ENCODE results near the gene TTC31. TPM values are rescaled to one million over a fixed set of nuclear protein-coding genes. Genes with fewer than 3 reads are reported as not detected.

The TTC31 gene
- total and polyA plus RNA-seq, 2 experiments from 2014 or later = 15.9 to 20.4 TPM

DNA sequence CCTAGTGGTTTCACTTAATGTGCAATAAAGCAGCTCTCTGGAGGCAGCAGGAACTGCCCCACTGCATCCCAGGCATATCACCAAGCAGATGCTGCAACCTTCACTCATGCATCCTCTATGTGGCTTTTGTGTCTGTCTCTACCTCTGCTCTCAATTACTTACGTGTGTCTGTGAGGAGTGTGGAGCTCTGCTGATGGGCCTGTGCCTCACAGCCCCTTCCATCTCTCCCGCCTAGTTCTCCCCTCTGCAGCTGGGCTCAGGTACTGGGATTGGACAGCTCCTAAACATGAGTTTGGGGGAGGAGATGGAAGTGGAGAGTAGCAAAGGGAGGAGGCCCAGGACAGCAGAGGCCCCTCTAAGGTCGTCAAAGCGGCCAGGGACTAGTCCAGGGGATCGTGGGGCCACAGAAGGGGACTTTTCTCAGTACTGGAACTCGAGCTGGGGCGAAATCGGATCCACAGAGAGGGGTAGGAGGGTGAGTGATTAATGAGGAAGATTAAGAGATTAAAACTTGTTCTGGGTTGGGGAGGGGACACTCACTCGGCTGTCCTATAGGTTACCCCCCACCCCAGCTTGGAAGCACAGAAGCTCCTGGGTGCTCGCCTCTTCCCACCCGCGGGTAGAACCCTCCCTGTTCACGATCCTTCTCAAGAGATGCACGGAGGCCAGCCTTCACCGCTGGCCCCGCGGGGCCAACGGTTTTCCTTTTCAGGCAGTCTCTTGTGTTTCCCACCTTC lies 18.6 kb downstream of the TTC31 start:
- no peaks in the 10 kb centered on the region for H3K27me3 ChIP-seq (replicated peaks; ENCODE audit: insufficient read depth)
- WGBS, 2 experiments (ENCODE audit: low coverage in 1 of 2, low lambda C conversion rate in 2 of 2, missing lambda C conversion rate in 2 of 2) = 83 to 84% methylated on average over 18 of the region's 18 CpGs

DNA sequence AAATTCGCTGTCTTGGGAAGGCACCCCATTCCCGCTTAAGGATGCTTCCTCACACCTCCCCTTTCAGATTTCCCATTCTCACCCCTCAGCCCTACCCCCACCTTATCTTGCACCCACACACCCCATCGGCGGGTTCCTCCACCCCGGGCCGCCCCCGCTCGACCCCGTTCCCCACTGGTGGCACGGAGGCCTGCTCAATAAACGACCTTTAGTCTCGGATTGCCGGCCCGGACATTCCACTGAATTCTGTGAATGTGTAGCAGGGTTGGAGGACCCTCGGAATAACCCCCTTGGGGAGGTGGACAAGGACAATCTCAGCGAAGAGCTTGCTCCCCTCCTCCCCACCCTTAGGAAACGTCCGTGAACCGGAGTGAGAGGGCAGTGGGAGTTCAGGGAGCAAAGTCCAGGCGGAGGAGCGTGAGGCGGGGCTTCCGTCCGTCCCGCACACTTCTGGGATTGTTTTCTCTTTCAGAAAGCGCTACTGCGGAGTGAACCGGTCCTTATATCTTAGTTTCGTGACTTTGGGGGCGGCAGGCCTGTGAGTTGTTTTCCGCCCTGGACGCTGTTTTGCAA lies 19.4 kb downstream of the TTC31 start:
- Histone ChIP-seq H3K4me1 (ENCODE audit: insufficient read depth) (peaks cover 33% of the 10 kb centered on the region), H2AFZ (peak overlapping the region; percentile 84), H3K27ac (no peak overlapping the region), H3K9ac (peak overlapping the region; percentile 74), H3K36me3 (ENCODE audit: low read depth) (no peaks in the 10 kb centered on the region), H3K9me2 (ENCODE audit: insufficient read depth) (no peaks in the 10 kb centered on the region), H3K4me3 (peak overlapping the region; percentile 76), H3K79me2 (ENCODE audit: insufficient read depth) (peaks cover 26% of the 10 kb centered on the region), H3K9me3 (ENCODE audit: low read depth) (no peaks in the 10 kb centered on the region), H3F3A (ENCODE audit: insufficient read depth) (peaks cover 18% of the 10 kb centered on the region), H3K27me3 (replicated peaks; ENCODE audit: insufficient read depth) (no peaks in the 10 kb centered on the region), H3K4me2 (ENCODE audit: unreplicated experiment) (peak overlapping the region; percentile 92), H4K20me1 (ENCODE audit: insufficient read depth) (no peaks in the 10 kb centered on the region)
- WGBS, 2 experiments (ENCODE audit: low coverage in 1 of 2, low lambda C conversion rate in 2 of 2, missing lambda C conversion rate in 2 of 2) = 32 to 35% methylated on average over 32 of the region's 32 CpGs
- no peak for TF ChIP-seq EZH2phosphoT487 (IDR thresholded peaks at IDR 0.05; ENCODE audit: insufficient read depth, low read depth)
- no peak for TF ChIP-seq EZH2 (IDR thresholded peaks at IDR 0.05; ENCODE audit: insufficient read depth, poor library complexity, severe bottlenecking)
- in situ Hi-C loops (cut with MboI) = loop anchor here (5.0 kb wide), 1 partner anchor 85 kb away; no protein-coding TSS in a partner anchor
- peak; percentile 39 for DNase-seq

More for the DNA sequence above, 18.6 kb downstream of the TTC31 start:
- Histone ChIP-seq H3F3A (ENCODE audit: insufficient read depth) (peaks cover 13% of the 10 kb centered on the region), H2AFZ (no peak overlapping the region), H3K36me3 (ENCODE audit: low read depth) (no peaks in the 10 kb centered on the region), H3K4me1 (ENCODE audit: insufficient read depth) (peaks cover 30% of the 10 kb centered on the region), H3K9ac (no peak overlapping the region), H3K9me3 (ENCODE audit: low read depth) (no peaks in the 10 kb centered on the region), H3K27ac (no peak overlapping the region), H3K79me2 (ENCODE audit: insufficient read depth) (peaks cover 20% of the 10 kb centered on the region), H3K4me2 (ENCODE audit: unreplicated experiment) (peak overlapping the region; percentile 92), H4K20me1 (ENCODE audit: insufficient read depth) (no peaks in the 10 kb centered on the region), H3K4me3 (peak overlapping the region; percentile 76; the same call in 1 of the 2 replicates), H3K9me2 (ENCODE audit: insufficient read depth) (no peaks in the 10 kb centered on the region)
- no peak for DNase-seq
- in situ Hi-C loops (cut with MboI) = loop anchor here (5.0 kb wide), 1 partner anchor 86 kb away; no protein-coding TSS in a partner anchor
- TF ChIP-seq EZH2phosphoT487 (IDR thresholded peaks at IDR 0.05; ENCODE audit: insufficient read depth, low read depth) = no peak

- Histone ChIP-seq H3K4me2 (ENCODE audit: unreplicated experiment) (peak overlapping the region; percentile 92), H3K9me3 (ENCODE audit: low read depth) (no peaks in the 10 kb centered on the region), H3K9ac (peak overlapping the region; percentile 74), H3K27ac (peak overlapping the region; percentile 56), H3K4me3 (peak overlapping the region; percentile 76), H3K4me1 (ENCODE audit: insufficient read depth) (peaks cover 33% of the 10 kb centered on the region), H4K20me1 (ENCODE audit: insufficient read depth) (no peaks in the 10 kb centered on the region), H3K79me2 (ENCODE audit: insufficient read depth) (peaks cover 26% of the 10 kb centered on the region), H3K36me3 (ENCODE audit: low read depth) (no peaks in the 10 kb centered on the region), H3K9me2 (ENCODE audit: insufficient read depth) (no peaks in the 10 kb centered on the region), H3F3A (ENCODE audit: insufficient read depth) (peaks cover 18% of the 10 kb centered on the region), H3K27me3 (replicated peaks; ENCODE audit: insufficient read depth) (no peaks in the 10 kb centered on the region), H2AFZ (peak overlapping the region; percentile 84)
- WGBS, 2 experiments (ENCODE audit: low coverage in 1 of 2, low lambda C conversion rate in 2 of 2, missing lambda C conversion rate in 2 of 2) = 2% methylated on average over 24 to 54 of the region's 67 CpGs
- DNase-seq = peak; percentile 93
- TF ChIP-seq EZH2 (IDR thresholded peaks at IDR 0.05; ENCODE audit: insufficient read depth, poor library complexity, severe bottlenecking) (no peak), EZH2phosphoT487 (IDR thresholded peaks at IDR 0.05; ENCODE audit: insufficient read depth, low read depth) (no peak)
- in situ Hi-C loops (cut with MboI) = loop anchor here (5.0 kb wide), 1 partner anchor 84 kb away; no protein-coding TSS in a partner anchor
These were observed 20.0 kb downstream of the TTC31 start for GRCh38 chr2:74502720-74503505.

Measured in GM23248 (cell line).